ENCODE measurements around the gene TFF3.
A peak's percentile ranks its signal among the peaks of the same experiment; 100 is the strongest.

The TFF3 gene

DNA sequence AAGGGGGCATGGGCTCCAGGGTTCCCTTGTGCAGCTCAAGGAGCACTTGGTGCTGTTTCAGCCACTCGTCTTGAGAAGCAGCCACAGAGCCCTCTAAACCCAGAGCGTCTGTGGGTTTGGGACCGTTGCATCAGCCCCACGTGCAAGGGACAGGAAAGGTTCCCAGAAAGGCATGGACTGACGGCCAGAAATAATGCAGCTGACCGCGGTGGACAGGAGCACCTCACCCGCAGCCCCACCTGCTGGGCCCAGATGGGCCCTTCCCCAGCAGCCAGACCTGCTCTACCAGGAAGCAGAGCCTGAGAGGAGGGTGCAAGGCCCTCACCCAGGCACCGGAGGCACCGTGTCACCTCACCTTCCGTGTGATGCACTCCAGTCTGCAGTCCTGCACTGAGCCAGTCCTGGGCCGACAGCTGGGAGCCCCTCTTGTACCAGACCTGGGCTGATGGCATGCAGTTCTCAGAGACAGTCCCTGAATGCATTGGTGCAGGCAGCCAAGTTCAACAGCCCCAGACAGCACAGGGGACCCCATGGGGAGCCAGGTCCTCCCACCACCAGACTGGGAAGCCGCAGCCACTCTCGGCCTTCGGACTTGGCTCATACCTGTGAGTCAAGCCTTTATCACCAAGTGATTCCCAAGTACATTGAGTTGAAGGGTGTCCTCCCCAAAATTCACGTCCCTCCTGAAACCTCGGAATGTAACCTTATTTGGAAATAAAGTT lies 4.8 kb upstream of the TFF3 start:
- DNase-seq: no peak

DNA sequence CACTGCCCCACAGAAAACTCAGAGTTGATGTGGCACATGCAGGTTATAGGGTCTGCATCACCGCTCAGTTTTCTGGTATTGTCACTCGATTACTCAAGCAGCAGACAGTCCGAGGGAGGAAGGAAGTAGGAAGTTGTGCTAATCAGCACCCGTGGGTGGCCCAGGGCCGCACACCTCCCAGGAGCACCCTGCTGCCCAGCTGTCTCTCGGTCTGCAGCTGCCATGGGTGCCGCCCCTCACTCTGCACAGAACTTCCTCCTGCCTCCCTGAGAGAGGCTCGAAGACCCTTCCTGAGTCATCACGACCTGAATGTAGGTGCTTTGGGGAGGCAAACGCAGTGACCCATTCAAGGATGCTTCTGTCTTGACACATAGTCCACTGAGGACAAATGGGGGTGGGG lies 4.2 kb upstream of the TFF3 start:
- DNase-seq: no peak

DNA sequence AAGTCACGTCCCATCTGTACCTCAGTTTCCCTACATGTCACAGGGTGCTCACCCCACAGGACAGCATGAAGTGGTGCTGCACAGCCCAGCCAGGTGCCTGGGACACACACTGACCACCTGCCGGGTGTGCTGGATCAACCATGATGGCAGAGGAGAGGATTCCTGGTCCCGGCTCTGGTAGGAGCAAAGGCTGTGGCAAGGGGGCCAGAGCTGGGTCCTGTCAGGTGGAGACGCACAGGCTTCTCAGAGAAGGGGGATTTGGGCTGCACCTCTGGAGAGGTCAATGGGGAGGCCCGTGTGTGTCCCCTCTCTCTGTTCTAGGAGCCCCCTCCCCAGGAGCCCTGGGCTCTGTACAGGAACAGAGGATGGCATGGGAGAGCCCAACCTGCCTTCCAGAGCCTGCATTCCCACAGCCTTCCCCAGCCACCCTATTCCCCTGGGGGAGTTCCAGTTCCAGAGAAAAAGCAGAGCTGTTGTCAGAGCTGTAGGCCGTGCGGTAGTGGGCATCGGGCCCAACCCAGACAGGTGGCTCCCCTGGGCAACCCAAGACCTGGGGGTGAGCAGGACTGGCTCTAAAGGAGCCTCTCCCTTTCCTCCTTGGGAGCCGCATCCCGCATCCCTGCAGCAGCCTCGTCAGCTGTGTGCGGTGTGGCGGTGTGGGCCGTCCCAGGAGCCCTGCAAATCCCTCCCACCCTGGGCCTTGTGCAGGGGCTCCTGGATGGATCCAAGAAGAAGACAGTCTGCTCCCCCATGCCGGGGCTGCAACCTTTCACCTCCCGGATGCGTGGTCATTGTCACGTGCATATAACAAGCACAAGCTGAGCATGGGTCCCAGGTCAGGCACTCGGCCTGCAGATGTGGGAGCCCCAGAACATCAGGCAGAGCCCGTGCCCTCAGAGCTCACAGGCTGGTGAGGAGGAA lies 2.9 kb upstream of the TFF3 start:
- no peak for DNase-seq

DNA sequence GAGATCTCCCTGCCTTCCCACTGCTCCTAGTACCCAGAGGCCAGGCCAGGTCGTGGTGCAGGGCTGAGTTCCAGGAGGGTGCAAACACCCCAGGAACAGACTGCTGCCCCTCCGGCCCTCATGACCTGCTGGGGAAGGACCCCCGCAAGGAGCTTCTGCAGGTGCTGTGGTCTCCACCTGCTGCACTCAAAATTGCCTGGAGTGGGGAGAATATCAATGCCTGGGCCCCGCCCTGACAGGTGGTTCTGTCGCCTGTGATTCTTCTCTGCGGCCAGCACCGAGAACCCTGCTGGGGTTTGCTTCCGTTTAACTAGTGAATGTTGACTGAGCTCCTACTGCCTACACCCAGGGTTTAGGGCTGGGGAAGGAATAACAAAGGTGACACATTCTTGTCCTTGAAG lies 2.1 kb upstream of the TFF3 start:
- peak; percentile 12 for DNase-seq

GRCh38 chr21:42316891-42317290 lies 1.7 kb upstream of the TFF3 start:
- DNase-seq: no peak

GRCh38 chr21:42314616-42315295 lies 453 bp downstream of the TFF3 start:
- no peak for DNase-seq

- no peak for DNase-seq
These were observed 1.7 kb downstream of the TFF3 start for GRCh38 chr21:42313501-42313969.

DNA sequence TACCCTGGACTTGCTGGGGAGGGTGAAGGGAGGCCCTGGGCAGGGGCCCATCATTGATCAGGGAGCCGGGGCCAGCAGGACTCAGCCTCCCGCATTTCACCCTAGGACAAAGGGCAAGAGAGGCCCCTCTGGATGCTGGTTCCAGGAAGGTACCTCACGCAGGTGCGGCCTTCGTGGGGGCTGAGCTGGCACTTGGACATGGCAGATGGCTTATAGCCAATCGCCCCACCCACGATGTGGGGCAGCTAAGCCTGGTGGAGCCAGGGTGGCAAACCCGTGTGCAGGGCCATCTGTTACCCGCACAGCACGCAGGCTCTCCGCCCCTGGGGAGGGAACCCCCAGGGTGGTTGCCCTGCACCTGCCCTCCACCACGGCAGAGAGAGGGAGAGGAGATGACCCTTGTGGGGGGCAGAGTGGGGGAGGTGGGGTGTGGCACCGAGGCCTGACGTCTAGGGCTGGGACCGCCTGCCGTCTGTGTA lies 2.5 kb downstream of the TFF3 start:
- DNase-seq: no peak

DNA sequence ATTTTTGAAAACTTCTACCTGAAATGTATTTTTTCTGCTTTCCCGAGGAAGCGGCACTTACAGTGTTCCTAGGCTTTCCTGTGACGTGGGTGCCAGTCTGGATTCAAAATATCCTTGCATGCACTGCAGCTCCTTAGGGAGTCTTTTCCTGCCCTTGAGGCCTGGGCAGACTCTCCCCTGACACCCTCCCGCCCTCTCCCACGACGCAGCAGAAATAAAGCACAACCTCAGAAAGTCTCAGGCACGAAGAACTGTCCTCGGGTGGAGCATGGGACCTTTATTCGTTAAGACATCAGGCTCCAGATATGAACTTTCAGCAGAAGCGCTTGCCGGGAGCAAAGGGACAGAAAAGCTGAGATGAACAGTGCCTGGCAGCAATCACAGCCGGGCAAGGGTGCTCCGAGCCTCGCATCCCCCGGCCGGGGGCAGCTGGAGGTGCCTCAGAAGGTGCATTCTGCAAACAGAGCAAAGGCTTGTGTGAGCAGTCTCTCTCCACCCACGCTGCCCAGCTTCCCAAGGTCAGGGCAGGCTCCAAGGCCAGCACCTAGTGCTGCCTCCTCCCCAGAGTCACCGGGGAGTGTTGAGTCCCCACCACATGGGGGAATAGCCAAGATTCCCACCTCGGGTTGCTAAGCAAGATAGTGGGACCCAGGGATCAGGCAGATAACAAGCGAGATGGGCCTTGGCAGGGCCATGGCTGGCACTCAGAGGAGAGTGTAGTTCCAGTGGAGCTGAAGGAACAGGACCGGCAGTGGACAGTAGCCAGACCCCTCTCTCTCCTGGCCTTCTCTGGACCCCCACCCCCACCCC lies 3.2 kb downstream of the TFF3 start:
- DNase-seq: no peak

DNA sequence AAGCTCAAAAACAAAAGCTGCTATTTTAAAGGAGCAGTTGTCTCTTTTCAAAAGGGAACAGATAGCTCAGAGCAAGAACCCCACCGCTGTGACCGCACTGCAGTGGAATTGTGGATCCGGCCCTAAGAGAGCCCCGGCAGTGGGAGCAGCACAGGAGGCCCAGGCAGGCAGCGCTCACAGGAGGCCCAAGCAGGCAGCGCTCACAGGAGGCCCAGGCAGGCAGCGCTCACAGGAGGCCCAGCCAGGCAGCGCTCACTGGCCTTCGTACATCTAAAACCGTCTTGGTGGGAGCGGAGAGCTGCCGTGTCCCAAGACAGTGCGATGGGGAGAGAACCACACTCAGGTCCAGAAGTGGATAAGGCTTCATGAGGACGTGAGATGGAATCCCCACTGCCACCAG lies 4.0 kb downstream of the TFF3 start:
- no peak for DNase-seq

GRCh38 chr21:42310411-42311001 lies 4.7 kb downstream of the TFF3 start:
- no peak for DNase-seq

- peak; percentile 54 for DNase-seq
These were observed 5.4 kb downstream of the TFF3 start for GRCh38 chr21:42309753-42310213.

DNA sequence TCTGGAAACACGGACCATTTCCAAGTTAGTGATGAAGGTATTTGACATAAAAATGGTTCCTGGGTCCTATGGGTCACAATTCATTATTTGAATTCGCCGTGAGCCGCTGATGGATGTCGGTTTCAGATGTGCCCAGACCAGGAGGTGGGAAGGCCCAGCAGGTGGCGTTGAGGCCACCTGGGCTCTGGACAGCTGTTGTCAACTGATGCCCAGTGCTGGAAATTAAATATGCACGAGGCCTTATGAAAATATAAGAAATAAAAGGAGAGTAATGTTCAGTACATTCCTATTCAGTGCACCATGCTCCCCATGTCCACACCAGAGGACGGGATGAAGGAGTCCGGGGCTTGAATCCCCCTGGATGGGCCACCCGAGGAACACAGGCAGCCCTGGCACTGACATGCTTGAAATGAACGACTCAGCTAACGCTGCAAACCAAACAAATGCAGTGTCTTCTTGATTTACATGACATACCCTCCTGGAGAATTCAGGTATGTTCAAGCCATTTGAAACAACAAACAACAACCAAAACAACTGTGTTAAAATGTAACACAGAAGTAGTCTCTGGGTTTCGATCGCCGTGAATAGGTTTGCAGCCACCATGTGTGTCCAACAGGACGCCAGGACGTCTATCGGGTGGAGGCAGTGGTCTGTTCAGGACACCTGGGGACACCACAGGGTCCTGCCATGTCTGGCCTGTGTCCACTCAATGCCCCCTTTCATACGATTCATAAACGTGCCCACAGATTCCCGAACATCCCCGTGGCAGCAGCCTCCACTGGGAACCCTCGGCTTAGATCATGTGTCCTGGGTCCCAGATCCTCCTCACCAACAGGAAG lies 6.1 kb downstream of the TFF3 start:
- no peak for DNase-seq

- DNase-seq: no peak
These were observed 6.9 kb downstream of the TFF3 start for GRCh38 chr21:42308161-42308913.

- no peak for DNase-seq
These were observed 8.1 kb downstream of the TFF3 start for GRCh38 chr21:42307106-42307505.

GRCh38 chr21:42306366-42307035 lies 8.7 kb downstream of the TFF3 start:
- DNase-seq: no peak

DNA sequence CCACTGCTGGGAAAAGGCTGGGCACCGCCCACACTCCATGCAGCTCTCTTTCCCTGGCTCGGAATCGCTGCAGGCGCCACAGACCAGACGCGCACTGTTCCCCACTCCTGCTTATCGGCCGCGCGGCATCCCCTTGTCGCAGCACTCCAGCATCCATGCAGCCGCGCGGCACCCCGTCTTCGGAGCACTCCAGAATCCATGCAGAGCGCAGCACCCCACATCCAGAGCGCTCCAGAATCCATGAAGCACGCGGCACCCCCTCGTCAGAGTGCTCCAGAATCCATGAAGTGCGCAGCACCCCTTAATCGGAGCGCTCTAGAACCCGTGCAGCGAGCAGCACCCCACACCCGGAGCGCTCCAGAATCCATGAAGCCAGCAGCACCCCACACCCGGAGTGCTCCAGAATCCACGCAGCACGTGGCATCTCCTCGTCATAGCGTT lies 9.5 kb downstream of the TFF3 start:
- no peak for DNase-seq

GRCh38 chr21:42304556-42305454 lies 10.4 kb downstream of the TFF3 start:
- DNase-seq: no peak

All from NCI-H1436 (cell line).